M059J (cell line): Measurements from ENCODE around the gene DCAF10. TPM values are rescaled to one million over a fixed set of nuclear protein-coding genes. Genes with fewer than 3 reads are reported as not detected.
"Not testable (repeated sequence)": the region's sequence is repeated elsewhere in the genome, so short reads cannot be mapped to it uniquely, and the experiment has no call there.

Experiments
- DNase-seq: peaks from one replicate; pipeline ENCODE4 v3.0.0-alpha.2; 2012; ENCODE audit warnings: low read depth
- total RNA-seq: library from RNA; depleted of rRNA; stranded (reverse); fragments of >200 nt; shearing (Covaris generic); gene quantifications from 2 replicates; pipeline ENCODE4 v1.2.3, GENCODE V29; 2014

DCAF10 gene
- total RNA-seq, 1 experiment from 2014 or later: 29.3 TPM

DNA sequence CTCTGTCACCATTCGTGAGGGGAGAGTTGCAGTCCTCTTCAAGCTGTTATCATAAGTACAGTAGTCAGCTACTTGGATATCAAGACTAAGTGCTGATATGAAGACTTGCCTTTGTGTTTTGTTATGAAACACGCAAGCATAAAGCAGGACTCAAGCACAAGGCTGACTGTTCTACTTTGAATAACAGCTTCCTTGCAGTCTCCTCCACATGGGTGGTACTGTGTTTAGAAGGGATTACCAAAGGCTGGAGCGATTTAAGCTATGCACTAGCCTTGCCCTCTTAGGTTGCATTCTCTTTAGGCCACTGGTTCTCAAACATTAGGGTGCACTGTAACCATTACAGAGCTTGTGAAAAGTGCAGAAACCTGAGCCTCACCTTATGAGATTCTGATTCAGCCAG is 61.9 kb downstream of the DCAF10 start:
- no peak for DNase-seq

- DNase-seq: no peak
Observed at GRCh38 chr9:37870081-37870798, 69.6 kb downstream of the DCAF10 start.

GRCh38 chr9:37870799-37871176 is 70.2 kb downstream of the DCAF10 start:
- no peak for DNase-seq

DNA sequence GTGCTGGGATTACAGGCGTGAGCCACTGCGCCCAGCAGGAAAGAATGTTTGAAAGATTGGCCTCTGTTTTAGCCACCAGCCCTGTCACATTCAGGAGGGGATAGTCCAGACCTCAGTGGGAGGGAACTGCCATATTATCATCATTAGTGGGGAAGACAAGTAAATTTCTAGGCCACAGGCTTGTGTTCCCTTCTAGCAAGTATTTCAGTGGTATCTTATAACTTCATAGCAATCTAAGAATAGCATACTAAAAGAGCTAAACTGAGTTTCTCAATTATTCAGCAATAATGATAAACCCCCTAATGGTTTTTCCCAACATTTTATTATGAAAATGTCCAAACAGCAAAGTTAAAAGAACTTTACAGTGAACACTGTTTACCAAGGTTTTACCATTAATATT is 73.4 kb downstream of the DCAF10 start:
- DNase-seq: no peak

GRCh38 chr9:37876376-37876775 is 75.8 kb downstream of the DCAF10 start:
- DNase-seq: no peak

DNA sequence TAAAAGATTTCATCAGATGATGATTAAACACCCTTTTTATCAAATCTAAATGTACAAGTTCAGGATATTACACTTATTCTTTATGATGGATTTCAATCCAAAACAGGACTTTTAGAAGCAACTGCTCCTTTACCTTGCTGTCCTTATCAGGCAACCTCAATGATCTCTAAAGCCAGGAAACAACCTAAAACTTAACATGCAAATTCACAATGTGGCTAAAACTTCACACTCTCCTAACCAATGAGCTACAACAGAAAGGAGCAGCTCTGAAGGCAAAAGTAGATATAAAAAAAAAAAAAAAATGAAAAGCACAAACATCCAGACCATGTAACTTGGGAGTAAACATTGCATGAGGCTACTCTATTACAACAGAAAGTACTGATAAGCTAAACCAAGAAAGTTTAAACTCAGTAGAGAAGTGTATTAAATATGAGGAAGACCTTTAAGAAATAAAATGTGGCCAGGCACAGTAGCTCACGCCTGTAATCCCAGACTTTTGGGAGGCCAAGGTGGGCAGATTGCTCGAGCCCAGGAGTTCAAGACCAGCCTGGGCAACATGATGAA is 80.4 kb downstream of the DCAF10 start:
- DNase-seq: no peak

DNA sequence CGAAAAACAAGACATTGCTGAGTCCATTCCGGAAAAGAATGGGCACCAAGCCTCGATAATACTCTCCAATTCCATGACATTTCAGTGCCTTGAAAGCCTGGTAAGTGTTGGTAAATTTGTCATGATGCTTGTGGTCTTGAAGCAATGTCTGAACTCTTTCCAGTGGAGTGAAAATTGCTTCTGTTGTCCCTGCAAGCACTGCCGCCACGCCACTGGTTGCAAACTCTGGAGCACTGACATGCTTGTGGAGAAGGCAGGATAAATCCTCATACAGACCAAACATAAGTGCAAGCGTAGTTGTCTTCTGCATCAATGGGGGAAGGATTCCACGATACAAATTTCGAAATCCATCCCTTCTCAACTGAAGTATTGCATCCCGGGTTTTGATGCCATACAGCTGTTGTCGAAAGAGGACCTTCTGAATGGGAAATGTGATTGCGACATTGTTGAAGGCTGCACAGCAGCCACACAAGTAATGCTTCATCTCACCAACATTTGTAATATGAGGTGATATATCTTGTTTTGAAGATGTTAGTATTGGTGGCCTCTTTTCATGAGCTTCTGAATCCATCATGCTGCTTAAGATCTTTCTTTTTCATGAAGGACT is 87.5 kb downstream of the DCAF10 start:
- not testable (repeated sequence) for DNase-seq

GRCh38 chr9:37889536-37889935 is 88.9 kb downstream of the DCAF10 start:
- no peak for DNase-seq

GRCh38 chr9:37891042-37891441 is 90.4 kb downstream of the DCAF10 start:
- not testable (repeated sequence) for DNase-seq

- DNase-seq: no peak
Observed at GRCh38 chr9:37892063-37892462, 91.5 kb downstream of the DCAF10 start.

DNA sequence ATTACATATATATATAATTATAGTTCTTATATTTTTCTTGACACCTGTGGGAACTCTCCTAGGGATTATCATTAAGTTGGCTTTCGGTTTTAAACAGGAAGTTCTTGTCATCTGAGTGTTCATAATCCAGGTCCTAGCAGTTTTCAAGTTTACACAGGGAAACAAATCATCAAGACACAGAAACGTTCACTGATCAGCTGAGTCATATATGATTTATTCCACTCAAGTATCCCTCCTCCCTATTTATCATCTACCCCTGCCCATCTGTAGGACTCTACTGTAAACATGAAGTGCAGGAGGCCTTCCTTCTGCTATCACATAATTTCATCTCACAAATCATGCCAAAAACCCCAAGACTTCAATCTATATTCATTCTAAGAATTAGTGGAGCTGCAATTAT is 97.1 kb downstream of the DCAF10 start:
- peak; percentile 36 for DNase-seq

DNA sequence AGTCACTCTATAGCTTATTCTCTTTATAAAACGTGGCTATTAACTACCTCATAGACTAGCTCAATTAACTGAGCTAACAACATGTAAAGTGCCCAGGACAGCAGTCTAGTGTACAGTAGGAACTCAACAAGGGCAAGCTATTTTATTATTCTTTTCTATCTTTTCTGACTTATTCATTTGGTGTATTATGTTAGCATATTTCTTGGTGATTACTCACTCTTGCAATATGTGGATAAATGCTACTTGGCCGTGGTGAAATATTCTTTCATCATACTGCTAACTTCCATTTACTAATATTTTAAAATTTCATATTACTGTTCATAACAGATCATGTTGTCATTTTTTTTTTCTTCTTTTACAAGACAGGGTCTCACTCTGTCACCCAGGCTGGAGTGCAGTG is 98.4 kb downstream of the DCAF10 start:
- no peak for DNase-seq

DNA sequence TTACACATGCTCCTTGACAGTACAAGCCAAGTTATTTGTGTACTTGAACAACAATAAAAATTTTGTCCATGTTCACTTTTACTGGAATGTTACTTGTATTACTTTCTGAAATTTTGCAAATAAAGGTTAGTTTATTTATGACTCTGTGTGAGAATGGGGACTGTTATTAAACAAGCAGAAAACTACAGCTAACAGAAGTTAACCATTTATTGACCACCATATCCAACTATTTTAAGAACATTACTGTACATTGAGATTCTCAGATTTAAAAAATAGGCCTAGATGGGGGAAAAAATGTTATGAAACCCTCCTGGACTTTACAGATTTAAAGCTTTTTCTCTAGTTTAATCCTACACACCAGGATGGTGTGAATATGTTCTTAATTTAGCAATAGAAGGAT is 101.5 kb downstream of the DCAF10 start:
- no peak for DNase-seq

DNA sequence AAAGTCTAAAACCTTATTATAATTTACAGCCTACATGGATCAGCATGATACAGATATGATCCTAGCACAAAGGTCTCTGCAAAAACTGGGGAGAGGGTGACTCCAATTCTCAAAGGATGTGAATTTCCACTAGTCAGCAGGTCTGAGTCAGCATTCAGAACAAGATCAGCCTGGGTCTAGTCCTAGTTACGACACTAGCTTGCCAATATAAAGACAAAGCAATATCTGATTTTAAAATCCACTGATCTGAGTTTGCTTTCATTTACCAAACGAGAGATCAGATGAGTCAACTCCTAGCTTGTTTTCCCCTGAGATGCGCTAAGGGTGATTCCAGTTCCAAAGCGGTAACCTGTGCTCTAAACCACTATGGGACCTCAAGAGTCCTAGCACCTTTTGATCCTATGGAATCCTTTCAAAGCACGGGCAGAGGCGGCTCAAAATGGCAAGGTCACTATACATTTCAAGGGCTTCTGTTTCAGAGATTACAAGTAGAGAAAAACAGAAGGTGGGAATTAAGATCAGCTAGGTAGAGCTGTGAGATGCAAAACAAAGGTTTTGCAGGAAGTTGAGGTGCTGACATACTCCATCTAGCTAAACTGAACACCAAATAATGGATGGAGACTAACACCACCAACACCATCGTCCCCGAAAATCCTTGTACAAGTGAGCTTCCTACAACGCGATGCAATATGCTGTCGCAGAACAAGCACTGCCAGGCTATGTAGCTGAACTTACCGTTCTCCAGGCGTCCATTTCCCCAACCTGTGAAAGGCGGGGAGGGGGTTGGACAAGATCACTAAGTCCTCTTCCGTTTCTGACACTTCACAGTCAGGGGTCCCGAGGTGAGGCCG is 102.4 kb downstream of the DCAF10 start:
- peak; percentile 54 for DNase-seq

GRCh38 chr9:37903647-37904444 is 103.2 kb downstream of the DCAF10 start, which contains the start of gene SLC25A51:
SLC25A51 (minus strand) TSS chr9:37904127; CDS start chr9:37888550, 15,577 bp downstream.
- DNase-seq: peak; percentile 88

DNA sequence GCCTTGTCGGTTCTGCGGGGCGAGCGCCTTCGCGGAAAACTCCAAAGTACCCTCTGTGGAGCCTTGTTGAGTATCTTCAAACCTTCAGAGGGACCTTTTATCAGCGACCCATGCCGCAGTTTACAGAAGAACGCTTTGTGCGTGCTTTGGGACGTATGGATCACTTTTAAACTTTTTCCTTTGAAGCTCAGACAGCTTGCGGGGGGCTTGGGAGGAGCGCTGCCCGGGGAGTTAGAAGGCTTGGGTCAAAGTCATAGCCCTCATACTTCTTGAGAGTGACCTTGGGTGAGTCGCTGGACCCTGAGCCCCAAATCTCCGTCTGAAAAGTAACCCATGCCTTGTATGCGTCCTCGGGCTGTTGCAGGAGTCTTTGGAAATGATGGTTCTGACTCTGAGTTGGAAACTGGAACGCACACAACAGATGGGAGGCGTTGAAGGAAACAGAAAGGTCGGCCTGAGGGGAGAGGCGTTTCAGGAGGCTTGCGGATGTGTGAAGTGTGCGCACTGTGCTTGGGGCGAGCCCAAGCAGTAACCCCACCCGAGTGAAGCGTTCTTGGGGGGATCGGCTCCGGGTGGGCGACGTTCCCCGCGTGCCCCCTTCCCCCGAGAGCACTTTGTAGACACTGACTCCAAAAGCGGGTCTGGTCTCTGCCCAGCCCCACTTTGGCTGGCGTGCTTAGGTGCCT is 104.0 kb downstream of the DCAF10 start:
- peak; percentile 36 for DNase-seq

GRCh38 chr9:37905131-37905505 is 104.5 kb downstream of the DCAF10 start:
- no peak for DNase-seq

DNA sequence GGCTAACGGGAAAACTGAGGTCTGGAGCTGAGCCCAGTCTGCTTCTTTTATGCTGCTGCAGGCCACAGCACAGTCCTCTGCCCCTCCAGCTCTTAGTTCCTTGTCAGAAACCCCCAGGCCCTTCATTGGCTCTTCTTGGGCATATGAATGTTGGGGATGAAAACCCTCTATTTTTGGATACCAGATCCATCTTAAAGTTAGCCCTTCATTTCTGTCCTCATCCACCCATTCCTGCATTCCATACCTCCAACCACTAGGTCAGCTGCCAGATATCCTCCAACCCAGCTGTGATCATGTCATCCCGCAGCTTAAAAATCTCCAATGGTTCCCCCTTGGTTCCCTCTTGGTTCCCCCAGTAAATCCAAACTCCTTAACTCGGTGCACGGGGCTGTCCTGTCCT is 105.2 kb downstream of the DCAF10 start:
- DNase-seq: no peak

DNA sequence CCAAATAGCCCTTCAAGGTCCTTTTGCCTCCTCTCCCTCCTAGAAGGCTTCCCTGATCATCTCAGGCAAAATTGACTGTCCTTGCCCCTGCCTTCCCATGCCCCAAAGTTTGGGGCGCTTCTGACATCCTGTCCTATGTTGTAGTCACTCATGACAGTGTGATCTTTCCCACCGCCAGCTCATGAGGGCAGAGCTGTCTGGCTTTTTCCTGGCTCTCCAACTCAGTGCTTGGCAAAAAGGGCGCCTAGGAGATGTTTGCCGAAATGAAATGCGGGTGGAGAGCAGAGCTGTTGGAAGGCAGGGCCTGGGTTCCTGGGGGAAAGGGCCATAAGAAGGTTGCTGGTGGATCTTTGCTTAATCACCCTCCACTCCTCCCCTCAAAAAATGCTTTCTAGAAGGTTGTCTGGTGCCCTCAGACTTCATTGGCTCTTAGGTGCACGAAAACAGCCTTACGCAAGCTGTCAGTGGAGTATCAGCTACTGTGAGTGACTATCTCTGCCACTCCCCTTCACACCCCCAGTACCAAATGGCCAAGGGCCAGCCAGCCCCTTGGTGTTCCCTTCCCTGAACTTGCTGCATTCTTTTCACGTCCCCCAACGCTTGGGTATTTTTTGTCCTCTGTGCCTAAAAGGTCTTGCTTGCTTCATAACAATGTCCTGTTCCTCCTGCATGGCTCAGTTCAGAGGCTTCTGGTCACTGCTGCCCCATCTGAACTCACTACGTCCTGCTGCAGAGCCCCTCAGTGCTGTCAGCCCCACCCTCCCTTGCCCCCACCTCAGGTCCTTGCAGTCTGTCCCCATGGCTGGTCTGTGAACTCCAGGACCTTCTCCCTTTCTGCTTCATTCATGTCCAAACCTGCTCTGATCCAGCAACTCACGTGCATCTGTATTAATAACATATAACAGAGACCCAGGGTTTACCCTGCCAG is 106.0 kb downstream of the DCAF10 start:
- no peak for DNase-seq

- DNase-seq: no peak
Observed at GRCh38 chr9:37908283-37908682, 107.7 kb downstream of the DCAF10 start.
